GM19240 (cell line): Measurements from ENCODE around the gene SZT2.
A peak's percentile ranks its signal among the peaks of the same experiment; 100 is the strongest.

ENCODE experiments used
- DNase-seq: peaks from one replicate; pipeline ENCODE4 v3.0.0; 2011; ENCODE audit warnings: low spot score; ENCODE audit not compliant: insufficient read length

Gene SZT2

GRCh38 chr1:43389326-43390313 is at the start of gene SZT2, which contains the start of gene MED8:
TSS of gene SZT2 (plus strand) at chr1:43389899. CDS start at chr1:43389969, 70 bp downstream.
TSS of gene MED8 (minus strand) at chr1:43389800. CDS start at chr1:43389764, 36 bp downstream.
- peak; percentile 88 for DNase-seq

- DNase-seq = no peak
Measured at GRCh38 chr1:43340559-43340958, 49.1 kb upstream of the SZT2 start.

GRCh38 chr1:43344267-43344850 is 45.3 kb upstream of the SZT2 start:
- no peak for DNase-seq

- DNase-seq = no peak
Measured at GRCh38 chr1:43345120-43345519, 44.6 kb upstream of the SZT2 start.

- no peak for DNase-seq
Measured at GRCh38 chr1:43346636-43347035, 43.1 kb upstream of the SZT2 start.

GRCh38 chr1:43348343-43348808 is 41.3 kb upstream of the SZT2 start:
- DNase-seq = no peak

GRCh38 chr1:43348809-43349593 is 40.7 kb upstream of the SZT2 start:
- no peak for DNase-seq

GRCh38 chr1:43349594-43350306 is 39.9 kb upstream of the SZT2 start:
- no peak for DNase-seq

GRCh38 chr1:43350976-43351375 is 38.7 kb upstream of the SZT2 start:
- no peak for DNase-seq

- DNase-seq = no peak
Measured at GRCh38 chr1:43351421-43352350, 38.0 kb upstream of the SZT2 start.

- no peak for DNase-seq
Measured at GRCh38 chr1:43352351-43352705, 37.4 kb upstream of the SZT2 start.

GRCh38 chr1:43352881-43353280 is 36.8 kb upstream of the SZT2 start:
- no peak for DNase-seq

GRCh38 chr1:43354471-43354870 is 35.2 kb upstream of the SZT2 start:
- no peak for DNase-seq

GRCh38 chr1:43354936-43355335 is 34.8 kb upstream of the SZT2 start:
- no peak for DNase-seq

GRCh38 chr1:43357251-43357650 is 32.4 kb upstream of the SZT2 start:
- no peak for DNase-seq

GRCh38 chr1:43358121-43358745 is 31.5 kb upstream of the SZT2 start:
- DNase-seq = no peak

GRCh38 chr1:43358746-43359693 is 30.7 kb upstream of the SZT2 start, which contains the start of gene CDC20:
TSS of gene CDC20 (plus strand) at chr1:43358981. CDS start at chr1:43359216, 235 bp downstream.
- peak; percentile 87 for DNase-seq

- no peak for DNase-seq
Measured at GRCh38 chr1:43359696-43360095, 30.0 kb upstream of the SZT2 start.
